HG02840 (cell line): ENCODE results near the gene DMRT3.

Experiments
- ATAC-seq: cut with Tn5 transposase; IDR thresholded peaks from one replicate; pipeline ENCODE4 v1.9.1; 2021; ENCODE audit warnings: mild to moderate bottlenecking, moderate library complexity, moderate number of reproducible peaks; ENCODE audit not compliant: unreplicated experiment, low FRiP score

DMRT3 gene

GRCh38 chr9:976258-976942, at the start of gene DMRT3:
Gene DMRT3, plus strand, starts transcription at chr9:976655. Its CDS starts 347 bp downstream, at chr9:977002.
- no peak for ATAC-seq

- no peak for ATAC-seq
Measured at GRCh38 chr9:926976-927375, 49.5 kb upstream of the DMRT3 start.

- no peak for ATAC-seq
Measured at GRCh38 chr9:928363-929042, 48.0 kb upstream of the DMRT3 start.

GRCh38 chr9:929719-930118, 46.7 kb upstream of the DMRT3 start:
- ATAC-seq, result no peak

GRCh38 chr9:933356-933755, 43.1 kb upstream of the DMRT3 start:
- no peak for ATAC-seq

GRCh38 chr9:935348-935965, 41.0 kb upstream of the DMRT3 start:
- no peak for ATAC-seq

GRCh38 chr9:942805-943580, 33.5 kb upstream of the DMRT3 start:
- ATAC-seq, result no peak

GRCh38 chr9:947985-948384, 28.5 kb upstream of the DMRT3 start:
- no peak for ATAC-seq

- no peak for ATAC-seq
Measured at GRCh38 chr9:948497-948896, 28.0 kb upstream of the DMRT3 start.

GRCh38 chr9:950139-950538, 26.3 kb upstream of the DMRT3 start:
- ATAC-seq, result no peak

GRCh38 chr9:952546-952945, 23.9 kb upstream of the DMRT3 start:
- ATAC-seq, result no peak

GRCh38 chr9:959105-959504, 17.4 kb upstream of the DMRT3 start:
- ATAC-seq, result no peak

- no peak for ATAC-seq
Measured at GRCh38 chr9:959914-960313, 16.5 kb upstream of the DMRT3 start.

- ATAC-seq, result no peak
Measured at GRCh38 chr9:962023-962422, 14.4 kb upstream of the DMRT3 start.

GRCh38 chr9:965497-965896, 11.0 kb upstream of the DMRT3 start:
- no peak for ATAC-seq

GRCh38 chr9:966870-967269, 9.6 kb upstream of the DMRT3 start:
- ATAC-seq, result no peak

- no peak for ATAC-seq
Measured at GRCh38 chr9:967436-967835, 9.0 kb upstream of the DMRT3 start.

GRCh38 chr9:967903-968641, 8.4 kb upstream of the DMRT3 start:
- no peak for ATAC-seq

GRCh38 chr9:969310-970150, 6.9 kb upstream of the DMRT3 start:
- no peak for ATAC-seq
